Heart left ventricle (tissue), 16 donors: ENCODE data around the gene TAOK2. TPM values are rescaled to one million over a fixed set of nuclear protein-coding genes. Genes with fewer than 3 reads are reported as not detected.
A peak's percentile ranks its signal among the peaks of the same experiment; 100 is the strongest.

ENCODE experiments used
- ATAC-seq, 4 donors: fragments of 200-7000 bp; cut with Tn5 transposase; one replicate each; pipeline ENCODE4 v1.9.1; 2020 to 2022; ENCODE audit warnings: moderate library complexity in 4 of 4, mild to moderate bottlenecking in 3 of 4, moderate number of reproducible peaks in 1 of 4
- DNase-seq, 5 donors: peaks; one replicate each; pipeline ENCODE4 v3.0.0-alpha.2; 2020
- H3K27ac ChIP-seq, 12 donors: fragments of 200-600 bp; sonication (generic) in 4 of 12; one replicate each; pipeline versions ENCODE4 v1.5.0 to v1.8.0; 2016 to 2022; ENCODE audit warnings: mild to moderate bottlenecking in 2 of 12
- H3K27me3 ChIP-seq, 9 donors: fragments of 200-600 bp; sonication (generic) in 2 of 9; one replicate each; pipeline versions ENCODE4 v1.5.1 to v1.8.0; 2016 to 2022; ENCODE audit warnings: mild to moderate bottlenecking in 3 of 9
- H3K36me3 ChIP-seq, 9 donors: fragments of 200-600 bp; sonication (generic) in 2 of 9; one replicate each; pipeline versions ENCODE4 v1.5.0 to v1.8.0; 2018 to 2022; ENCODE audit warnings: mild to moderate bottlenecking in 2 of 9
- H3K4me1 ChIP-seq, 12 donors: fragments of 200-600 bp; sonication (generic) in 4 of 12; one replicate each; pipeline versions ENCODE4 v1.5.0 to v1.8.0; 2016 to 2022; ENCODE audit warnings: mild to moderate bottlenecking in 3 of 12
- H3K4me3 ChIP-seq, 12 donors: fragments of 200-600 bp; sonication (generic) in 4 of 12; one replicate each; pipeline versions ENCODE4 v1.5.0 to v1.8.0; 2017 to 2022; ENCODE audit warnings: mild to moderate bottlenecking in 9 of 12, moderate library complexity in 4 of 12
- H3K9me3 ChIP-seq, 12 donors: fragments of 200-600 bp; sonication (generic) in 4 of 12; one replicate each; pipeline versions ENCODE4 v1.5.0 to v1.8.0; 2016 to 2022; ENCODE audit warnings: mild to moderate bottlenecking in 1 of 12
- POLR2A ChIP-seq, 2 donors: fragments of 450-650 bp; IDR thresholded peaks; one replicate each; pipeline ENCODE4 v1.6.1; 2017; ENCODE audit warnings: antibody characterized with exemption in 2 of 2, mild to moderate bottlenecking in 2 of 2, moderate library complexity in 2 of 2
- WGBS, 4 donors: extraction: QIAGEN DNeasy Blood & Tissue Kit in 2 of 4; methylation state at CpG; one replicate each; pipeline versions ENCODE4 v1.1.5 to v1.1.7; 2013 to 2018; 5-methylcytosine and 5-hydroxymethylcytosine counted together
- intact Hi-C, 10 donors: fragments of 100-400 bp; cut with DNase I; formaldehyde crosslinking; loops; one replicate each; pipeline versions ENCODE4 v1.11.1 to v1.14.2; 2022
- polyA plus RNA-seq, 2 donors: library from polyadenylated mRNA; stranded (reverse); fragments of 200-250 nt; gene quantifications; one replicate each; pipeline ENCODE4 v1.2.3, GENCODE V29; 2013
- total RNA-seq, 9 donors: library from RNA; depleted of rRNA in 2 of 9; stranded (reverse); fragments of >200 nt in 2 of 9; fragmentation: NEBNext Ultra II Directional in 3 of 9; extraction: Animal tissue kit (Norgen Biotek cat#: 25700) in 3 of 9; gene quantifications; one replicate each; pipeline versions ENCODE4 v1.1.0 to v1.2.4, GENCODE V29; 2016 to 2023
- TF ChIP-seq, protein P1 (sequence below), 12 donors: fragments of 200-600 bp; sonication (generic) in 4 of 12; IDR thresholded peaks; one replicate each; pipeline versions ENCODE4 v1.5.0 to v1.8.0; 2018 to 2022; ENCODE audit warnings: antibody characterized with exemption in 12 of 12, mild to moderate bottlenecking in 5 of 12
- donor health status: ischemic (EF 13 %, LVEDD 7.1; RV severe dilation, severe dysfunction).
- donor health status: healthy with polysubstance abuse.
- donor health status: DM: no; HTN: yes; CAD: no.
- donor health status: DM: no; HTN: no; CAD: no.
- donor health status: ischemic (EF 25% LVEDD 6.9; RV normal size, moderate dysfunction).
- donor health status: ischemic (EF 25% LVEDD 5.7; RV mildly dilated, moderate dysfunction).
- donor health status: healthy.
- donor health status: DM: yes; HTN: yes; CAD: no.
- donor health status: ischemic (EF 35%, LVEDD 5.7; RV mildly dilated, moderate dysfunction).
- donor health status: nonischemic (EF 11% LVEDD 7.7; RV severe dilation, severe dysfunction).
- donor health status: DM: yes; HTN: yes; CAD: no.
- donor health status: PGD.
- donor health status: ischemic (EF 29% LVEDD 5.4; RV normal size, mild dysfunction).
- donor health status: nonischemic (EF 23%, LVEDD 6.1; RV moderate dilation, normal function).

TAOK2 gene
- total and polyA plus RNA-seq, 11 donors = 29.5 to 47.9 (median 35.7) TPM

DNA sequence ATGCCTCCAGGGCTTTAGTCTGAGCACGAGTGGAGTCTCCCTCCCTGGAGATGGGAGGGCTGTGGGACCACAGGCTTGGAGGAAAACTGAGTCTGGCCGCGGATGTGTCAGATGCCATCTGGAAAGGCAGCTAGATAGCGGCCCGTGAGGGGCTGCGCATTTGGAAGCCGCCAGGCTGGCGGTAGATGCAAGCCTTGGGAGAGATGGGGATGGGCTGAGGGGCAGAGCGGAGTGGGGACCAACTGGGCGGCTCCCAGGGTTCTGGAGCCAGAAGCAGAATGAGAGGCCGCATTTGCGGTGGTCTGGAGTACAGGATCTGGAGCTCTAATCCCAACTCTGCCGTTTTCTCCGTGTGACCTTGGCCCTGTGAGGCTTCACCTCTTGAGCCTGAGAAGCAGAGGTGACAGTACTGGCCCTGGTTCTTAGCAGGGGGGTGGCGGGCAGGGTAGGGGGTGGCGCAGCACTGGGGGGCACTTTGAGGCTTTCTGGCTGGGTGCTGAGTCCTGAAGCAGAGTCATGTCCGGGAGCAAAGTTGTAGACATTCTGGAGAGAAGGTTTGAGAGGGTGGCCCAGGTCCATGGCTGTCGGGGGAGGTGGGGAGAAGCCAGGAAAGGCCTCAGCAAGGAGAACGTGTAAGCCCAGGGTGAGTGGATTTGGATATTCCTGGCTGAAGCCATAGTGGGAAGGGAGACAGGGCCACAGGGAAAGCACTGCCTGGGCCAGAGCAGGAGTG lies 29.1 kb downstream of the TAOK2 start:
- intact Hi-C loops = loop anchor here in 6 of 10 donors (5.0 to 10.0 kb wide), 7 partner anchors 35 to 188 kb away; partner anchors contain the start of genes CDIPT (in 3 of the 6), KCTD13 (in 2 of the 6), PAGR1 (in 1 of the 6) and PRRT2 (in 1 of the 6)
- TF ChIP-seq, protein P1, sequence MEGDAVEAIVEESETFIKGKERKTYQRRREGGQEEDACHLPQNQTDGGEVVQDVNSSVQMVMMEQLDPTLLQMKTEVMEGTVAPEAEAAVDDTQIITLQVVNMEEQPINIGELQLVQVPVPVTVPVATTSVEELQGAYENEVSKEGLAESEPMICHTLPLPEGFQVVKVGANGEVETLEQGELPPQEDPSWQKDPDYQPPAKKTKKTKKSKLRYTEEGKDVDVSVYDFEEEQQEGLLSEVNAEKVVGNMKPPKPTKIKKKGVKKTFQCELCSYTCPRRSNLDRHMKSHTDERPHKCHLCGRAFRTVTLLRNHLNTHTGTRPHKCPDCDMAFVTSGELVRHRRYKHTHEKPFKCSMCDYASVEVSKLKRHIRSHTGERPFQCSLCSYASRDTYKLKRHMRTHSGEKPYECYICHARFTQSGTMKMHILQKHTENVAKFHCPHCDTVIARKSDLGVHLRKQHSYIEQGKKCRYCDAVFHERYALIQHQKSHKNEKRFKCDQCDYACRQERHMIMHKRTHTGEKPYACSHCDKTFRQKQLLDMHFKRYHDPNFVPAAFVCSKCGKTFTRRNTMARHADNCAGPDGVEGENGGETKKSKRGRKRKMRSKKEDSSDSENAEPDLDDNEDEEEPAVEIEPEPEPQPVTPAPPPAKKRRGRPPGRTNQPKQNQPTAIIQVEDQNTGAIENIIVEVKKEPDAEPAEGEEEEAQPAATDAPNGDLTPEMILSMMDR (IDR thresholded peaks at IDR 0.05) = no peak
- no peak for TF ChIP-seq POLR2A (IDR thresholded peaks at IDR 0.05)
- H3K4me1 ChIP-seq = peaks cover 0 to 6% (median 0%) of the 10 kb centered on the region in 12 donors
- WGBS, 4 donors = 85 to 89% (median 87%) methylated on average over 19 of the region's 19 CpGs
- no peak for ATAC-seq
- H3K4me3 ChIP-seq = no peak overlapping the region
- no peak overlapping the region for H3K27ac ChIP-seq
- H3K9me3 ChIP-seq = no peaks in the 10 kb centered on the region
- peaks cover 0 to 44% (median 26%) of the 10 kb centered on the region in 9 donors for H3K36me3 ChIP-seq
- peak in 1 of 5 donors; percentile 37 for DNase-seq
- H3K27me3 ChIP-seq = no peaks in the 10 kb centered on the region

DNA sequence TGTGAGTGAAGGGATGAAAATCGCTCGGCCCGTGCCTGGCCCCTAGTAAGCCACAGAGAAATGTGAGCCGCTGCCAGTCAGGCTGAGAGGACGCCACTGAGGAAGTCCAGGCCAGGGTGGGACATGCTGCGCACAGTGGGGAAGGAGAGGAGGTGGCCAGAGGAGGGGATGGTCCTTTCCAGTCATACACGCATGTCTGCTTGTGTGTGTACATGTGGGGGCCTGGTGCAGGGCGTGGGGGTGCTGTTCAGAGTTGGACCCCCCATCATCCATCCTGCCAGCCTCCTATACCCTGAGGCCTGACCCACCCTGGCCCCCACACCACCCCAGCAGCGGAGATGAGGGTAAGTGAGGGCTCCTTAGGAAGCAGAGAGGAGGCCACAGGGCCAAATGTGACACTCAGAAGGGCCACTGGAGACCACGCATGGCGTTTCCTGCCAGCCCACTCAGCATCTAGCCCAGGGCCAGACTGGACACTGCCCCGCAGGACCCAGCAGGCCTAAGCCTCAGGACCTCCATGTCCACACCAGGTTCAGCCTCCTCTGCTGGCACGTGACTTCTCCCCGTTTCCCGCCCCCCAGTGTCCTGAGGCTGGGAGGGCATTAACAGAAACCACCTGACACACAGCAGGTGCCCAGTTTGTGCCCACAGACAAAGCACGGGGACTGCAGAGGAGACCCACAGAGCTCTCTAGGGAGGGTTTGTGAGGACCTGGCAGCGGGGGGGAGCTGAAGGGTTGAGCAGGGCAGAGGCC lies 30.2 kb downstream of the TAOK2 start:
- 86 to 89% (median 87%) methylated on average over 11 to 17 of the region's 17 CpGs for WGBS, 4 donors
- intact Hi-C loops = loop anchor here in 6 of 10 donors (5.0 to 10.0 kb wide), 7 partner anchors 37 to 189 kb away; partner anchors contain the start of genes CDIPT (in 3 of the 6), KCTD13 (in 2 of the 6), PAGR1 (in 1 of the 6) and PRRT2 (in 1 of the 6)

DNA sequence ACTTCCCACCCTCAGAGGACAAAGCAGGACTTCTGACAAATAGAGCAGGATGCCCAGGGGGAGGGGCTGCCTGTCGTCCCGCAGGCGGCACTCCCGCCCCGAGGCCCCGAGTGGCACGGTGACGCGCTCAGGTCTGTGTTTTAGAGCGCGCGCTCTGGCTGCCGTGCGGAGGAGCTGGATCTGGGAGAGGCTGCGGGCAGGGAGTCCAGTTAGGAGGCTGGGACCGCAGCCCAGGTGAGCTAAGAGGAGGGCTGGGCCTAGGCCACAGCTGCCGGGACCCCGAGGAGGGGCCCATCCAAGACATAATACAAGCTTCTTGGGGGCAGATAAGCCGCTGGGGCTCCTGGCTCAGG lies 30.7 kb downstream of the TAOK2 start:
- WGBS, 4 donors = 81 to 85% (median 84%) methylated on average over 6 to 19 of the region's 19 CpGs
- TF ChIP-seq POLR2A (IDR thresholded peaks at IDR 0.05) = no peak
- TF ChIP-seq, protein P1 (IDR thresholded peaks at IDR 0.05) = no peak
- H3K4me3 ChIP-seq = no peak overlapping the region
- H3K27me3 ChIP-seq = peaks cover 0 to 14% (median 8%) of the 10 kb centered on the region in 9 donors
- peak in 2 of 5 donors; percentile 29 to 40 for DNase-seq
- H3K36me3 ChIP-seq = peaks cover 0 to 33% (median 15%) of the 10 kb centered on the region in 9 donors
- H3K9me3 ChIP-seq = no peaks in the 10 kb centered on the region
- no peak overlapping the region for H3K27ac ChIP-seq
- peak in 1 of 4 donors; percentile 2 for ATAC-seq
- intact Hi-C loops = loop anchor here in 6 of 10 donors (5.0 to 10.0 kb wide), 7 partner anchors 37 to 190 kb away; partner anchors contain the start of genes CDIPT (in 3 of the 6), KCTD13 (in 2 of the 6), PAGR1 (in 1 of the 6) and PRRT2 (in 1 of the 6)
- H3K4me1 ChIP-seq = peaks cover 0 to 6% (median 0%) of the 10 kb centered on the region in 12 donors

More for the DNA sequence above, 30.2 kb downstream of the TAOK2 start:
- TF ChIP-seq, protein P1 (IDR thresholded peaks at IDR 0.05) = no peak
- TF ChIP-seq POLR2A (IDR thresholded peaks at IDR 0.05) = no peak
- Histone ChIP-seq H3K9me3 (no peaks in the 10 kb centered on the region), H3K27ac (no peak overlapping the region), H3K4me1 (peaks cover 0 to 6% (median 0%) of the 10 kb centered on the region in 12 donors), H3K36me3 (peaks cover 0 to 36% (median 15%) of the 10 kb centered on the region in 9 donors), H3K27me3 (peaks cover 0 to 8% (median 4%) of the 10 kb centered on the region in 9 donors), H3K4me3 (no peak overlapping the region)
- DNase-seq = peak in 1 of 5 donors; percentile 51
- no peak for ATAC-seq
